ENCODE results near the gene ADAMTS2. TPM values are rescaled to one million over a fixed set of nuclear protein-coding genes. Genes with fewer than 3 reads are reported as not detected.

ADAMTS2 gene
- polyA plus RNA-seq, 1 donor: 5.9 TPM

DNA sequence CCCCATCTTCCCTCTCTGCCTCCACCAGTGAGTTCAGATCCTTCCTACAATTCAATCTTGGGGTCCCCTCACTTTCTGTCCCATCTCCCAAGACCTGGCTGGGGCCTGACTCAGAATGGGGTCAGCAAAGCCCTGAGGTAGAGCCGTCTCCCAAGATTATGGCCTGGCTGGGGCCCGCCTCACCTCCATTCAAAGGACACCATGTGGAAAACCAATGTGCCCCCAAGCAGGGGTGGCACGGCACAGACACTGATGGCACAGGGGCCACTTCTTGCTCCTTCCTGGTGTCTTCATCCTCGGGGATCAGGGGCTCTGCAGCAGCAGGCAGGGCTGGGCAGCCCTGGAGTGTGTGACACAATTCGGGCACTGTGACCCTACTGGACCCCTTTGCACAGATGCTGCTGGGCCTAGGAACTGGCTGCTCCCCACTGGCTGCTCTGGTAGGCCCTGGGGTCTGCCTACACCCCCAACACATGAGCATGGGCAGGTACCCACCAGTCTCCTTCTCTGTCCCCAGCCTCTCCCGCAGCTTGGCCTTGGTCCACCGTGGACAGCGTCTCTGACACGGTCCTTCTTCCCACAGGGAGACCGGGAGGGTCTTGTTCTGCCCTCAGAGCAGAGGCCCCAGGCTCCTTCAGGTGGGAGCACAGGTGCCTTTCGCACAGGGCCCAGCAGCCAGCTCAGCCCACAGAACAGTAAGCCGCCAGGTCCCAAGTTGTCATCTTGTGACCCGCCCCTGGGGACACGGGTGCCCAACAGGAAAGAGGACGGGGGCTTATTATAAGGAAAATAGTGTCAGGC is 89.5 kb downstream of the ADAMTS2 start:
- no peaks in the 10 kb centered on the region for H3K27me3 ChIP-seq (ENCODE audit: control insufficient read depth, insufficient read depth, low read length)
- no peak overlapping the region for H3K4me3 ChIP-seq (ENCODE audit: low read length)
- no peaks in the 10 kb centered on the region for H3K36me3 ChIP-seq (ENCODE audit: control insufficient read depth, insufficient read depth, low read length)
- no peaks in the 10 kb centered on the region for H3K9me3 ChIP-seq (ENCODE audit: control insufficient read depth, low read depth, low read length)
- H3K4me1 ChIP-seq (ENCODE audit: control insufficient read depth, insufficient read depth, low read length): no peaks in the 10 kb centered on the region
- no CpG with 5 or more reads among the region's 15 CpGs for WGBS (ENCODE audit: insufficient coverage, low lambda C conversion rate)
- no peak for DNase-seq
- H3K27ac ChIP-seq (ENCODE audit: low read length): no peak overlapping the region

DNA sequence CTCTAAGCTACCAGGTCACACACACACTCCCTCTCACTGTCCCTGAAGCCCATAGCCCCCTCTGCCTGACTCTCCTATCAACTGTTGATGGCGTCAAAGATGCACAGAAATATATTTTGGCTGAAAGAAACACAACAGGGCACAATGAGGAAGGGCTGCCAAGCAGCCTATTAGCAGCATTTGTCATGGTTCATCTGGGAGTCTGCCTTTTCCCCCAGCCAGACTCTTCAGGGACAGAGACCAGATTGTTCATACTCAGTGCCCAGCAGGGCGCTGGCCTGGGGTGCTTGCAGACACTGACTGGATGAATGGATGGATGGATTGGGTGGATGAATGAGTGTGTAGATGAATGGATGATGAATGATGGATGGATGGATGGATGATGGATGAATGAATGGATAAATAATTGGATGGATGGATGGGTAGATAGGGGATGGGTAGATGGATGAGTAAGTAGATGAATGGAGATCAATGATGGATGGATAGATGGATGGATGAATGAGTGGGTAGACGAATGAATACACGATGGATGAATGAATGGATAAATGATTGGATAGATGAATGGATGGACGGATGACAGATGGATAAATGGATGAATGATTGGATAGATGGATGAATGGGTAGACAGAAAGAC is 90.5 kb downstream of the ADAMTS2 start:
- Histone ChIP-seq H3K27me3 (ENCODE audit: control insufficient read depth, insufficient read depth, low read length) (no peaks in the 10 kb centered on the region), H3K36me3 (ENCODE audit: control insufficient read depth, insufficient read depth, low read length) (no peaks in the 10 kb centered on the region), H3K27ac (ENCODE audit: low read length) (no peak overlapping the region), H3K4me3 (ENCODE audit: low read length) (no peak overlapping the region), H3K4me1 (ENCODE audit: control insufficient read depth, insufficient read depth, low read length) (no peaks in the 10 kb centered on the region), H3K9me3 (ENCODE audit: control insufficient read depth, low read depth, low read length) (no peaks in the 10 kb centered on the region)
- no peak for DNase-seq
- 100% methylated on average over 3 of the region's 5 CpGs for WGBS (ENCODE audit: insufficient coverage, low lambda C conversion rate)

GRCh38 chr5:179253730-179254129 is 91.5 kb downstream of the ADAMTS2 start:
- DNase-seq: no peak
- Histone ChIP-seq H3K4me1 (ENCODE audit: control insufficient read depth, insufficient read depth, low read length) (no peaks in the 10 kb centered on the region), H3K27ac (ENCODE audit: low read length) (no peak overlapping the region), H3K36me3 (ENCODE audit: control insufficient read depth, insufficient read depth, low read length) (no peaks in the 10 kb centered on the region), H3K4me3 (ENCODE audit: low read length) (no peak overlapping the region), H3K27me3 (ENCODE audit: control insufficient read depth, insufficient read depth, low read length) (no peaks in the 10 kb centered on the region), H3K9me3 (ENCODE audit: control insufficient read depth, low read depth, low read length) (no peaks in the 10 kb centered on the region)
- no CpG with 5 or more reads among the region's 5 CpGs for WGBS (ENCODE audit: insufficient coverage, low lambda C conversion rate)

- Histone ChIP-seq H3K36me3 (ENCODE audit: control insufficient read depth, insufficient read depth, low read length) (no peaks in the 10 kb centered on the region), H3K27ac (ENCODE audit: low read length) (no peak overlapping the region), H3K27me3 (ENCODE audit: control insufficient read depth, insufficient read depth, low read length) (no peaks in the 10 kb centered on the region), H3K4me1 (ENCODE audit: control insufficient read depth, insufficient read depth, low read length) (no peaks in the 10 kb centered on the region), H3K4me3 (ENCODE audit: low read length) (no peak overlapping the region), H3K9me3 (ENCODE audit: control insufficient read depth, low read depth, low read length) (no peaks in the 10 kb centered on the region)
- DNase-seq: no peak
- 67% methylated on average over 1 of the region's 8 CpGs for WGBS (ENCODE audit: insufficient coverage, low lambda C conversion rate)
Measured at GRCh38 chr5:179251276-179251969, 93.8 kb downstream of the ADAMTS2 start.

DNA sequence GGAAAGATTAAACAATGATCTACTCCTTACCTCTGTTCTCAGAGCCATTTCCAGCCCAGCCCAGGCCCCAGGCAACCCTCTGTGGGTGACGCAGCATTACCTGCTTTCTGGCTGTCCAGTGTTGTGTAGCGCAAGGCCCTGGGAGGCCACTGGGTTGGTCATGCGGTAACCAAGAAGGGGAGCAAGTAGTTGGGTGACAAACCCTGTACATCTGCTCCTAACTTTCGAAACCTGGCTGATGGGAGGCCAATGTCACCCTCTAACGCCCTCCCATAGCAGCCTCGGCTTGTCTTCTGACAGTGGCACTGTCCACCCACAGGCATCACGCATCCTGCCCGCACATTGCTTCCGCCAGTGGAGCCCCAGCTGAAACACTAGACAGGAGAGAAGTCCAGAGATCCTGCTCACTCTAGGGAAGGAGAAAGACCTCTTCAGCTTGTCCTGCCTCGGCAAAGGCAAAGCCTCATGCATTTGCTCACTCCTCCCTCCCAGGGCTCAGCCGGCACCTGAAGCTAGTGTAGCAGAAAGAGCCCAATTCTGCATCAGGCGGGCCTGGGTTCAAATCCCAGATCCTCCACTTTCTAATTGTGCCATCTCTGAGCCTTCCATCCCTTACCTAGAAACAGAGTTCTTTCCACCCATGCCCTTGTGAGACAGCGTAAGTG is 94.6 kb downstream of the ADAMTS2 start:
- no peak overlapping the region for H3K4me3 ChIP-seq (ENCODE audit: low read length)
- no peak for DNase-seq
- no peaks in the 10 kb centered on the region for H3K36me3 ChIP-seq (ENCODE audit: control insufficient read depth, insufficient read depth, low read length)
- H3K27ac ChIP-seq (ENCODE audit: low read length): no peak overlapping the region
- no peaks in the 10 kb centered on the region for H3K4me1 ChIP-seq (ENCODE audit: control insufficient read depth, insufficient read depth, low read length)
- no peaks in the 10 kb centered on the region for H3K9me3 ChIP-seq (ENCODE audit: control insufficient read depth, low read depth, low read length)
- WGBS (ENCODE audit: insufficient coverage, low lambda C conversion rate): no CpG with 5 or more reads among the region's 13 CpGs
- H3K27me3 ChIP-seq (ENCODE audit: control insufficient read depth, insufficient read depth, low read length): no peaks in the 10 kb centered on the region

DNA sequence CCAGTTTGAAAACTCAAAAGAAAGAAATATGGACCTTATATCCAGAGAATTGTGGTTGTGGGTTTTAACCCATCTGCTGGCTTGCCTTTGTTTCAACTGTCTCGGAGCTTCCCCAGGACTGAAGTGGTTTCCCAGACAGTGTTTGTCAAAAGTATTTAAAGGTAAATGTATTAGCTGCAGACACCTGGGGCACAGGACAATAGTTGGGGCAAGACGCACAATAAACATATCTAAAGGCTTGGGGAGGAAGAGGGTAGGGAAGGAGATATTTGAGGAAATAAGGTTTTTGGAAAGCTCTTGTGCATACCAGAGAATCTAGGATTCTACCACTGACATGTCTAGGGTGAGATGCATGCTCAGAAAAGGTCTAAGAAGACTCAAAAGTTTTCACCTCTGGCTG is 99.0 kb downstream of the ADAMTS2 start:
- Histone ChIP-seq H3K4me1 (ENCODE audit: control insufficient read depth, insufficient read depth, low read length) (no peaks in the 10 kb centered on the region), H3K4me3 (ENCODE audit: low read length) (no peak overlapping the region), H3K9me3 (ENCODE audit: control insufficient read depth, low read depth, low read length) (no peaks in the 10 kb centered on the region), H3K36me3 (ENCODE audit: control insufficient read depth, insufficient read depth, low read length) (no peaks in the 10 kb centered on the region), H3K27me3 (ENCODE audit: control insufficient read depth, insufficient read depth, low read length) (no peaks in the 10 kb centered on the region), H3K27ac (ENCODE audit: low read length) (no peak overlapping the region)
- 100% methylated on average over 1 of the region's 2 CpGs for WGBS (ENCODE audit: insufficient coverage, low lambda C conversion rate)
- DNase-seq: no peak

DNA sequence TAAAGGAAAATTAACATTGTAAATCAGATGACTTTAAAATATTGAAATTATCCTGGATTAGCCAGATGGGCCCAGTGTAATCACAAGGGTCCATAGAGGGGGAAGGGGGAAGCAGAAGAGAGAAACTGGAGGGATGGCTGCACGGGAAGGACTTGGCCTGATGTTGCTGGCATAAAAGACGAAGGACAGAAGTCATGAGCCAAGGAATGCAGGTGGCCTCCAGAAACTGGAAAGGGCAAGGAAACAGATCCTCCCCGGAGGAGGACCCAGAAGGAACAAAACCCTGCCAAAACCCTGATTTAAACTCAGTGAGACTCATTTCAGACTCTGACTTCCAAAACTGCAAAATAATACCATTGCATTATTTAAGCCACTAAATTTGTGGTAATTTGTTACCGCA is 100.2 kb downstream of the ADAMTS2 start:
- 93% methylated on average over 2 of the region's 4 CpGs for WGBS (ENCODE audit: insufficient coverage, low lambda C conversion rate)
- Histone ChIP-seq H3K4me3 (ENCODE audit: low read length) (no peak overlapping the region), H3K9me3 (ENCODE audit: control insufficient read depth, low read depth, low read length) (no peaks in the 10 kb centered on the region), H3K36me3 (ENCODE audit: control insufficient read depth, insufficient read depth, low read length) (no peaks in the 10 kb centered on the region), H3K27me3 (ENCODE audit: control insufficient read depth, insufficient read depth, low read length) (no peaks in the 10 kb centered on the region), H3K27ac (ENCODE audit: low read length) (no peak overlapping the region), H3K4me1 (ENCODE audit: control insufficient read depth, insufficient read depth, low read length) (no peaks in the 10 kb centered on the region)
- no peak for DNase-seq

DNA sequence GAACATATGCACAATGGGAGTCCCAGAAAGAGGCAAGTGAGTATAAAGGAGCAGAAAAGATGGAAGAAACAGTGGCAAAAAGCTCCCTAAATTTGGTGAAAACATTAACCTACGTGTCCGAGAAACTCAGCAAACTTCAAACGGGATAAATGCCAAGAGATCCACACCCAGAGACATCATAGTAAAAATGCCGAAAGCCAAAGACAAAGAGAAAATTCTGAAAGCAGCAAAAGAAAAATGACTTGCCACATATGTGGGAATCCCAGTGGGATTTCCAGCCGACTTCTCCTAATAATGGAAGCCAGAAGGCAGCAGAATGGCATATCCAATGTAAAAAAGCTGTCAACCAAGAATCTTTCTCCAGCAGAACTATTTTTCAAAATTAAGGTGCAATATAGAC is 101.2 kb downstream of the ADAMTS2 start:
- DNase-seq: no peak
- Histone ChIP-seq H3K4me3 (ENCODE audit: low read length) (no peak overlapping the region), H3K27ac (ENCODE audit: low read length) (no peak overlapping the region), H3K36me3 (ENCODE audit: control insufficient read depth, insufficient read depth, low read length) (no peaks in the 10 kb centered on the region), H3K27me3 (ENCODE audit: control insufficient read depth, insufficient read depth, low read length) (no peaks in the 10 kb centered on the region), H3K9me3 (ENCODE audit: control insufficient read depth, low read depth, low read length) (no peaks in the 10 kb centered on the region), H3K4me1 (ENCODE audit: control insufficient read depth, insufficient read depth, low read length) (no peaks in the 10 kb centered on the region)
- WGBS (ENCODE audit: insufficient coverage, low lambda C conversion rate): 68% methylated on average over 3 of the region's 5 CpGs

GRCh38 chr5:179243333-179243732 is 101.9 kb downstream of the ADAMTS2 start:
- Histone ChIP-seq H3K9me3 (ENCODE audit: control insufficient read depth, low read depth, low read length) (no peaks in the 10 kb centered on the region), H3K4me1 (ENCODE audit: control insufficient read depth, insufficient read depth, low read length) (no peaks in the 10 kb centered on the region), H3K27me3 (ENCODE audit: control insufficient read depth, insufficient read depth, low read length) (no peaks in the 10 kb centered on the region), H3K27ac (ENCODE audit: low read length) (no peak overlapping the region), H3K36me3 (ENCODE audit: control insufficient read depth, insufficient read depth, low read length) (no peaks in the 10 kb centered on the region), H3K4me3 (ENCODE audit: low read length) (no peak overlapping the region)
- WGBS (ENCODE audit: insufficient coverage, low lambda C conversion rate): 75% methylated on average over 1 of the region's 3 CpGs
- no peak for DNase-seq

- no peaks in the 10 kb centered on the region for H3K4me1 ChIP-seq (ENCODE audit: control insufficient read depth, insufficient read depth, low read length)
- no peak for DNase-seq
- no peak overlapping the region for H3K27ac ChIP-seq (ENCODE audit: low read length)
- no peaks in the 10 kb centered on the region for H3K27me3 ChIP-seq (ENCODE audit: control insufficient read depth, insufficient read depth, low read length)
- no CpG with 5 or more reads among the region's 6 CpGs for WGBS (ENCODE audit: insufficient coverage, low lambda C conversion rate)
- H3K4me3 ChIP-seq (ENCODE audit: low read length): no peak overlapping the region
- no peaks in the 10 kb centered on the region for H3K36me3 ChIP-seq (ENCODE audit: control insufficient read depth, insufficient read depth, low read length)
- H3K9me3 ChIP-seq (ENCODE audit: control insufficient read depth, low read depth, low read length): peaks cover 2% of the 10 kb centered on the region
Measured at GRCh38 chr5:179242676-179243075, 102.6 kb downstream of the ADAMTS2 start.
